GM12878 (cell line): ENCODE measurements around the gene MRPL41. TPM values are rescaled to one million over a fixed set of nuclear protein-coding genes. Genes with fewer than 3 reads are reported as not detected.

Experiments used
- ATAC-seq: fragments of 200-7000 bp; cut with Tn5 transposase; 3 replicates; pipeline ENCODE4 v1.9.1; 2020; ENCODE audit warnings: mild to moderate bottlenecking, moderate library complexity
- BruUV-seq: library from RNA; stranded (reverse); fragments of 400-500 nt; replicated peaks from 2 replicates; lab custom pipeline; 2021; lab: Mats Ljungman, UMichigan
- CTCF ChIA-PET: fragments of 300-600 bp; sonication (Branson Sonifier 250); formaldehyde crosslinking; extraction: SDS; loops from one replicate; lab custom pipeline; 2021; ENCODE audit warnings: inconsistent platforms; lab: Yijun Ruan, JAX
- POLR2A ChIA-PET: fragments of 350-600 bp; formaldehyde crosslinking; extraction: SDS; loops from one replicate; lab custom pipeline; 2021; ENCODE audit warnings: inconsistent platforms; lab: Charles Lee
- RAD21 ChIA-PET: fragments of 300-600 bp; sonication (Branson Sonifier 250); formaldehyde crosslinking; loops from one replicate; lab custom pipeline; 2023; ENCODE audit warnings: antibody characterized with exemption; ENCODE audit not compliant: unreplicated experiment; lab: Charles Lee
- SMC1A ChIA-PET: fragments of 300-600 bp; sonication (Branson Sonifier 250); formaldehyde crosslinking; loops from one replicate; lab custom pipeline; 2023; ENCODE audit not compliant: unreplicated experiment, uncharacterized antibody; lab: Charles Lee
- DNase-seq: peaks from one replicate; pipeline ENCODE4 v3.0.0-alpha.2; 2011; ENCODE audit warnings: low read depth, low spot score
- FAIRE-seq: peaks from 3 replicates; lab custom pipeline; 2011; peaks lifted over from hg19 to GRCh38; lab: Jason Lieb, UNC
- H2AFZ ChIP-seq: 2 replicates; pipeline ENCODE4 v1.6.0; 2011; ENCODE audit warnings: low read depth, low read length, control low read depth; ENCODE audit not compliant: control insufficient read depth
- H3K27ac ChIP-seq: 2 replicates; pipeline ENCODE4 v1.5.1; 2011; ENCODE audit warnings: control low read depth; ENCODE audit not compliant: control insufficient read depth, insufficient read depth
- H3K27me3 ChIP-seq, 2 experiments: replicated peaks in 1 of 2; 2 replicates each; pipeline versions ENCODE4 v1.6.0 to v1.6.1; 2011; ENCODE audit warnings: low read length in 1 of 2; ENCODE audit not compliant: control insufficient read depth in 2 of 2, insufficient read depth in 2 of 2
- H3K36me3 ChIP-seq, 2 experiments: 2 replicates each; pipeline ENCODE4 v1.5.1; 2011; ENCODE audit warnings: low read length in 1 of 2; ENCODE audit not compliant: control insufficient read depth in 2 of 2, insufficient read depth in 2 of 2
- H3K4me1 ChIP-seq: 2 replicates; pipeline ENCODE4 v1.6.1; 2011; ENCODE audit warnings: mild to moderate bottlenecking, low read length, moderate library complexity, mixed read lengths; ENCODE audit not compliant: control insufficient read depth, insufficient read depth
- H3K4me2 ChIP-seq: 2 replicates; pipeline ENCODE4 v1.6.0; 2011; ENCODE audit warnings: control low read depth; ENCODE audit not compliant: control insufficient read depth, insufficient read depth
- H3K4me3 ChIP-seq: fragments of 200-600 bp; sonication (generic); 2 replicates; pipeline ENCODE4 v1.5.1; 2016
- H3K79me2 ChIP-seq: 2 replicates; pipeline ENCODE4 v1.6.0; 2011; ENCODE audit warnings: low read length; ENCODE audit not compliant: control insufficient read depth, insufficient read depth
- H3K9ac ChIP-seq: 2 replicates; pipeline ENCODE4 v1.8.0; 2011; ENCODE audit warnings: low read length, control low read depth, mixed read lengths; ENCODE audit not compliant: control insufficient read depth, insufficient read depth
- H3K9me3 ChIP-seq: replicated peaks from 3 replicates; pipeline ENCODE4 v1.5.1; 2011; ENCODE audit warnings: mild to moderate bottlenecking, low read length; ENCODE audit not compliant: control insufficient read depth, insufficient read depth
- H4K20me1 ChIP-seq: 2 replicates; pipeline ENCODE4 v1.6.0; 2011; ENCODE audit not compliant: control insufficient read depth, insufficient read depth
- CHD2 ChIP-seq: IDR thresholded peaks from 2 replicates; pipeline ENCODE4 v1.6.1; 2011; ENCODE audit warnings: low read depth, low read length, improper control_type of control experiment, borderline replicate concordance
- EGR1 ChIP-seq, 2 experiments: IDR thresholded peaks; 1 replicate in 1 of 2; 2 replicates in 1 of 2; pipeline ENCODE4 v1.6.1; 2011 to 2012; ENCODE audit warnings: low read depth in 2 of 2, low read length in 2 of 2, borderline replicate concordance in 1 of 2, mild to moderate bottlenecking in 1 of 2, moderate library complexity in 1 of 2
- HDAC2 ChIP-seq: fragments of 200-600 bp; sonication (generic); IDR thresholded peaks from 2 replicates; pipeline ENCODE4 v1.6.1; 2017
- NFIC ChIP-seq: IDR thresholded peaks from 2 replicates; pipeline ENCODE4 v1.6.1; 2012; ENCODE audit warnings: low read depth, mild to moderate bottlenecking, inconsistent platforms, low read length, moderate library complexity
- POLR2A ChIP-seq: IDR thresholded peaks from 2 replicates; pipeline ENCODE4 v1.6.1; 2011; ENCODE audit warnings: low read depth, mild to moderate bottlenecking, low read length
- POLR2AphosphoS5 ChIP-seq: IDR thresholded peaks from 2 replicates; pipeline ENCODE4 v1.6.1; 2011; ENCODE audit warnings: mild to moderate bottlenecking, low read length, inconsistent platforms
- POU2F2 ChIP-seq: IDR thresholded peaks from 3 replicates; pipeline ENCODE4 v1.6.1; 2011; ENCODE audit warnings: low read depth, mild to moderate bottlenecking, low read length, borderline replicate concordance
- SUZ12 ChIP-seq: fragments of 200-600 bp; sonication (generic); IDR thresholded peaks from one replicate; pipeline ENCODE4 v1.6.1; 2018; ENCODE audit warnings: antibody characterized with exemption, mild to moderate bottlenecking; ENCODE audit not compliant: unreplicated experiment
- YY1 ChIP-seq: IDR thresholded peaks from 2 replicates; pipeline ENCODE4 v1.6.1; 2011; ENCODE audit warnings: low read depth, mild to moderate bottlenecking, low read length
- WGBS: methylation state at CpG from one replicate; pipeline ENCODE4 v1.1.6; 2016; ENCODE audit warnings: low lambda C conversion rate; ENCODE audit not compliant: insufficient replicate concordance, insufficient coverage; ENCODE audit errors: missing lambda C conversion rate; 5-methylcytosine and 5-hydroxymethylcytosine counted together
- in situ Hi-C: fragments of 300-500 bp; cut with MboI; formaldehyde crosslinking; loops from 9 replicates; pipeline ENCODE4 v1.14.3; 2018; ENCODE audit warnings: mixed read lengths
- intact Hi-C: fragments of 100-400 bp; cut with micrococcal nuclease; formaldehyde crosslinking; loops from one replicate; pipeline ENCODE4 v1.14.2; 2022; ENCODE audit not compliant: unreplicated experiment
- polyA plus RNA-seq, 11 experiments: library from polyadenylated mRNA; depleted of rRNA in 4 of 11; unstranded in 6 of 11; stranded (reverse) in 5 of 11; fragments of >200 nt; fragmentation: Nextera tagmentation in 4 of 11; fragmentation: Illumina TruSeq in 1 of 11; extraction: Ambion mirVana in 4 of 11; extraction: Trizol in 1 of 11; gene quantifications; 1 replicate in 1 of 11; 2 replicates in 10 of 11; pipeline versions ENCODE4 v1.2.1 to v1.2.3, GENCODE V29; 2011 to 2016; ENCODE audit warnings: inconsistent platforms in 2 of 11, missing spikeins in 2 of 11, low read depth in 1 of 11
- total RNA-seq, 4 experiments: library from RNA; depleted of rRNA in 3 of 4; stranded (reverse); fragments of >200 nt in 3 of 4; fragmentation: Illumina TruSeq in 1 of 4; extraction: Trizol in 1 of 4; gene quantifications; 2 replicates each; pipeline versions ENCODE4 v1.2.1 to v1.2.3, GENCODE V29; 2013 to 2021
- TF ChIP-seq, protein P1 (sequence below): IDR thresholded peaks from 2 replicates; pipeline ENCODE4 v1.6.1; 2012; ENCODE audit warnings: low read length, inconsistent platforms
- TF ChIP-seq, protein P2 (sequence below): fragments of 450-650 bp; IDR thresholded peaks from 2 replicates; pipeline ENCODE4 v1.6.1; 2016; ENCODE audit warnings: mild to moderate bottlenecking
- TF ChIP-seq, protein P3 (sequence below): IDR thresholded peaks from 2 replicates; pipeline ENCODE4 v1.6.1; 2012; ENCODE audit warnings: mild to moderate bottlenecking, low read depth, low read length

The MRPL41 gene
- total and polyA plus RNA-seq, 10 of the 15 experiments (the other 5 are each of a cell fraction or from before 2014, with no cell fraction given), result 1.3 to 116 (median 40.1) TPM

DNA sequence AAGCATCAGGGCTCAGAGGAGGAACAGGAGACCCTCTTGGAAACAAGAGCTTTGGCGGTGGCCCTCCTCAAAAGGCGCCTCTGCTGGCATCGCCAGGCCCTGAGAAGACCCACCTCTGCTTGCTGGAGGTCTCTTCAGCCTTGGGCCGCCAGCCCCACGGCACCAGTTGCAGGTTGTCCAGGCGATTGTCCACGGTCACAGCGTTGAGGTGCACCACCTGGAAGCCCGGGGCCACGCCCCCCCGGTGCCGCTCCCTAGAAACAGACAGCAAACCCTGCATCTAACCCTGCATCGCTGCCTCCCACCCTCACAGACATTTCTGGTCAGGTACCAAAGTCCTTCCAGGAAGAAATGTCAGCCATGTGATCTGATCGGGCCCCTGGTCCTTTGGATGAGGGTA lies 35.2 kb downstream of the MRPL41 start:
- no peak for DNase-seq
- H3K4me1 ChIP-seq, result peaks cover 6% of the 10 kb centered on the region; the same call in 1 of the 2 replicates
- H3K27me3 ChIP-seq, result no peaks in the 10 kb centered on the region
- no peaks in the 10 kb centered on the region for H4K20me1 ChIP-seq
- POLR2A ChIA-PET, result no interaction called here
- intact Hi-C loops, result no loop called here
- H3K27ac ChIP-seq, result no peak overlapping the region
- CTCF ChIA-PET, result interaction anchor here (0.8 kb wide), 2 partner anchors 8 to 42 kb away, joined by 3 to 4 read pairs; partner anchors contain the start of gene DPH7
- H3K9ac ChIP-seq, result no peak overlapping the region
- no peak for TF ChIP-seq NFIC
- no peak for TF ChIP-seq HDAC2
- no peak for TF ChIP-seq CHD2
- TF ChIP-seq YY1, result no peak
- TF ChIP-seq POLR2A, result no peak
- no peak for TF ChIP-seq EGR1 (IDR thresholded peaks at IDR 0.05; ENCODE audit: borderline replicate concordance in 1 of 2, low read depth in 2 of 2, low read length in 2 of 2)
- TF ChIP-seq, all 136 proteins: peak for 0
- ChIA-PET SMC1A (no interaction called here), RAD21 (no interaction called here)
- BruUV-seq, result no TSS peak
- H3K4me2 ChIP-seq, result no peak overlapping the region
- no peak overlapping the region for H2AFZ ChIP-seq
- no peak overlapping the region for H3K4me3 ChIP-seq
- FAIRE-seq, result no peak
- peaks cover 14 to 22% of the 10 kb centered on the region in 2 experiments; a peak in 3 of 4 replicates for H3K36me3 ChIP-seq
- peaks cover 14% of the 10 kb centered on the region for H3K79me2 ChIP-seq
- in situ Hi-C loops, result no loop called here
- ATAC-seq, result no peak
- no peaks in the 10 kb centered on the region for H3K9me3 ChIP-seq
- WGBS, result 87% methylated on average over 14 of the region's 14 CpGs

DNA sequence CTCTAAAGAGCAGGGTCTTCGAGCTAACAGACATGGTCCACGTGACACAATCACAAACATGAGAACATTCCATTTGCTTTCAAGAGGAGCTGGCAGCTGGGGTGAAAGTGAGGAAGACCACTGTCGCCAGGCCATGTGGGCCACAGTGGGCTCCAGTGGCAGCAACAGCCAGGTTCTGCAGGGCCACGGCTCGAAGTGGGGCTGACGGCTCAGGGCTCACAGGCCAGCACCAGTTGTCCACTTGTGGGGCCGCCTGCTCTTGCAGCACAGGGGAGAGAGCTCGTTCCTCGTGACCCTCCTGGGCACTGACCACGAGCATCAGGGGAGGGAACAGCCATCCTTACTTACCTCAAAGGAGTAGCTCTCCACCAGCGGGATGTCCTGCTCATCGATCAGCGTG lies 36.6 kb downstream of the MRPL41 start:
- H3K27ac ChIP-seq, result no peak overlapping the region
- BruUV-seq, result no TSS peak
- ChIA-PET RAD21 (no interaction called here), SMC1A (no interaction called here), POLR2A (interaction anchor here (0.6 kb wide), 1 partner anchor 8 kb away, joined by 4 read pairs; no protein-coding TSS in a partner anchor), CTCF (interaction anchor here (0.9 to 1.8 kb wide), 2 partner anchors 10 to 36 kb away, joined by 3 to 9 read pairs; partner anchors contain the start of genes DPH7 and MRPL41)
- ATAC-seq (no peak), FAIRE-seq (no peak), DNase-seq (no peak)
- peaks cover 14% of the 10 kb centered on the region for H3K79me2 ChIP-seq
- WGBS, result 90% methylated on average over 13 of the region's 13 CpGs
- H2AFZ ChIP-seq, result no peak overlapping the region
- no peaks in the 10 kb centered on the region for H3K9me3 ChIP-seq
- peaks cover 11 to 15% of the 10 kb centered on the region in 2 experiments; a peak in 3 of 4 replicates for H3K36me3 ChIP-seq
- peaks cover 6% of the 10 kb centered on the region; the same call in 1 of the 2 replicates for H3K4me1 ChIP-seq
- H3K4me2 ChIP-seq, result no peak overlapping the region
- no peaks in the 10 kb centered on the region for H3K27me3 ChIP-seq
- H4K20me1 ChIP-seq, result no peaks in the 10 kb centered on the region
- intact Hi-C loops (no loop called here), in situ Hi-C loops (no loop called here)
- no peak overlapping the region for H3K9ac ChIP-seq
- H3K4me3 ChIP-seq, result no peak overlapping the region
- TF ChIP-seq SUZ12, result no peak
- TF ChIP-seq, protein P1, sequence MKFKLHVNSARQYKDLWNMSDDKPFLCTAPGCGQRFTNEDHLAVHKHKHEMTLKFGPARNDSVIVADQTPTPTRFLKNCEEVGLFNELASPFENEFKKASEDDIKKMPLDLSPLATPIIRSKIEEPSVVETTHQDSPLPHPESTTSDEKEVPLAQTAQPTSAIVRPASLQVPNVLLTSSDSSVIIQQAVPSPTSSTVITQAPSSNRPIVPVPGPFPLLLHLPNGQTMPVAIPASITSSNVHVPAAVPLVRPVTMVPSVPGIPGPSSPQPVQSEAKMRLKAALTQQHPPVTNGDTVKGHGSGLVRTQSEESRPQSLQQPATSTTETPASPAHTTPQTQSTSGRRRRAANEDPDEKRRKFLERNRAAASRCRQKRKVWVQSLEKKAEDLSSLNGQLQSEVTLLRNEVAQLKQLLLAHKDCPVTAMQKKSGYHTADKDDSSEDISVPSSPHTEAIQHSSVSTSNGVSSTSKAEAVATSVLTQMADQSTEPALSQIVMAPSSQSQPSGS, result no peak
- no peak for TF ChIP-seq POLR2AphosphoS5
- TF ChIP-seq, protein P2, sequence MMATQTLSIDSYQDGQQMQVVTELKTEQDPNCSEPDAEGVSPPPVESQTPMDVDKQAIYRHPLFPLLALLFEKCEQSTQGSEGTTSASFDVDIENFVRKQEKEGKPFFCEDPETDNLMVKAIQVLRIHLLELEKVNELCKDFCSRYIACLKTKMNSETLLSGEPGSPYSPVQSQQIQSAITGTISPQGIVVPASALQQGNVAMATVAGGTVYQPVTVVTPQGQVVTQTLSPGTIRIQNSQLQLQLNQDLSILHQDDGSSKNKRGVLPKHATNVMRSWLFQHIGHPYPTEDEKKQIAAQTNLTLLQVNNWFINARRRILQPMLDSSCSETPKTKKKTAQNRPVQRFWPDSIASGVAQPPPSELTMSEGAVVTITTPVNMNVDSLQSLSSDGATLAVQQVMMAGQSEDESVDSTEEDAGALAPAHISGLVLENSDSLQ, result no peak
- no peak for TF ChIP-seq POU2F2
- TF ChIP-seq, protein P3, sequence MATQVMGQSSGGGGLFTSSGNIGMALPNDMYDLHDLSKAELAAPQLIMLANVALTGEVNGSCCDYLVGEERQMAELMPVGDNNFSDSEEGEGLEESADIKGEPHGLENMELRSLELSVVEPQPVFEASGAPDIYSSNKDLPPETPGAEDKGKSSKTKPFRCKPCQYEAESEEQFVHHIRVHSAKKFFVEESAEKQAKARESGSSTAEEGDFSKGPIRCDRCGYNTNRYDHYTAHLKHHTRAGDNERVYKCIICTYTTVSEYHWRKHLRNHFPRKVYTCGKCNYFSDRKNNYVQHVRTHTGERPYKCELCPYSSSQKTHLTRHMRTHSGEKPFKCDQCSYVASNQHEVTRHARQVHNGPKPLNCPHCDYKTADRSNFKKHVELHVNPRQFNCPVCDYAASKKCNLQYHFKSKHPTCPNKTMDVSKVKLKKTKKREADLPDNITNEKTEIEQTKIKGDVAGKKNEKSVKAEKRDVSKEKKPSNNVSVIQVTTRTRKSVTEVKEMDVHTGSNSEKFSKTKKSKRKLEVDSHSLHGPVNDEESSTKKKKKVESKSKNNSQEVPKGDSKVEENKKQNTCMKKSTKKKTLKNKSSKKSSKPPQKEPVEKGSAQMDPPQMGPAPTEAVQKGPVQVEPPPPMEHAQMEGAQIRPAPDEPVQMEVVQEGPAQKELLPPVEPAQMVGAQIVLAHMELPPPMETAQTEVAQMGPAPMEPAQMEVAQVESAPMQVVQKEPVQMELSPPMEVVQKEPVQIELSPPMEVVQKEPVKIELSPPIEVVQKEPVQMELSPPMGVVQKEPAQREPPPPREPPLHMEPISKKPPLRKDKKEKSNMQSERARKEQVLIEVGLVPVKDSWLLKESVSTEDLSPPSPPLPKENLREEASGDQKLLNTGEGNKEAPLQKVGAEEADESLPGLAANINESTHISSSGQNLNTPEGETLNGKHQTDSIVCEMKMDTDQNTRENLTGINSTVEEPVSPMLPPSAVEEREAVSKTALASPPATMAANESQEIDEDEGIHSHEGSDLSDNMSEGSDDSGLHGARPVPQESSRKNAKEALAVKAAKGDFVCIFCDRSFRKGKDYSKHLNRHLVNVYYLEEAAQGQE, result no peak
